ENCODE data around the gene OR6S1. TPM values are rescaled to one million over a fixed set of nuclear protein-coding genes. Genes with fewer than 3 reads are reported as not detected.

Gene OR6S1
- total RNA-seq, 1 experiment from 2014 or later = not detected

GRCh38 chr14:20659813-20660395 lies 18.4 kb upstream of the OR6S1 start:
- H3K27me3 Mint-ChIP-seq (ENCODE audit: low read depth) = peaks cover 72% of the 10 kb centered on the region

GRCh38 chr14:20659336-20659735 lies 17.8 kb upstream of the OR6S1 start:
- CTCF ChIA-PET = interaction anchor here (0.8 to 5.9 kb wide), 9 partner anchors 12 to 380 kb away, joined by 3 to 106 read pairs (median 4); partner anchors contain the start of gene RNASE4
- TF ChIP-seq JAZF1 (CRISPR knock-in tag; IDR thresholded peaks at IDR 0.05) = no peak
- TF ChIP-seq AFF4 (CRISPR knock-in tag; IDR thresholded peaks at IDR 0.05; ENCODE audit: borderline replicate concordance) = no peak
- no peak for TF ChIP-seq JUN (CRISPR knock-in tag; IDR thresholded peaks at IDR 0.05)
- no peak for TF ChIP-seq RELA (CRISPR knock-in tag; IDR thresholded peaks at IDR 0.05; ENCODE audit: borderline replicate concordance)
- no peak for TF ChIP-seq ZNF281 (CRISPR knock-in tag; IDR thresholded peaks at IDR 0.05)
- TF ChIP-seq ZNF121 (CRISPR knock-in tag; IDR thresholded peaks at IDR 0.05) = no peak
- no peak for TF ChIP-seq ZNF423 (CRISPR knock-in tag; IDR thresholded peaks at IDR 0.05)
- no peak for TF ChIP-seq ZNF532 (CRISPR knock-in tag; IDR thresholded peaks at IDR 0.05; ENCODE audit: borderline replicate concordance)
- no peak for TF ChIP-seq RORB (CRISPR knock-in tag; IDR thresholded peaks at IDR 0.05)
- TF ChIP-seq CTCF (IDR thresholded peaks at IDR 0.05) = no peak
- TF ChIP-seq ELF4 (CRISPR knock-in tag; IDR thresholded peaks at IDR 0.05; ENCODE audit: low read depth) = no peak
- no peak for TF ChIP-seq ZBTB21 (CRISPR knock-in tag; IDR thresholded peaks at IDR 0.05; ENCODE audit: borderline replicate concordance)
- TF ChIP-seq FOXP4 (CRISPR knock-in tag; IDR thresholded peaks at IDR 0.05) = no peak

More at GRCh38 chr14:20659813-20660395, 18.4 kb upstream of the OR6S1 start:
- POLR2A ChIA-PET = interaction anchor here (0.8 kb wide), 1 partner anchor 21 kb away, joined by 3 read pairs; no protein-coding TSS in a partner anchor
- Mint-ChIP-seq H3K36me3 (no peaks in the 10 kb centered on the region), H3K4me1 (peaks cover 30% of the 10 kb centered on the region), H3K27ac (0 out of 2 replicates have a peak overlapping the region, but pooled peaks have one; percentile 52), H3K4me3 (peak overlapping the region; percentile 93), H3K9me3 (no peaks in the 10 kb centered on the region)
- DNase-seq (ENCODE audit: low spot score) (peak; percentile 57), ATAC-seq (peak; percentile 3)
- CTCF ChIA-PET = interaction anchor here (0.6 to 5.9 kb wide), 21 partner anchors 9 to 380 kb away, joined by 3 to 106 read pairs (median 4); partner anchors contain the start of genes PIP4P1 and RNASE4
- TF ChIP-seq CBFB (CRISPR knock-in tag; IDR thresholded peaks at IDR 0.05; ENCODE audit: low read depth) (no peak), TEAD1 (CRISPR knock-in tag; IDR thresholded peaks at IDR 0.05) (no peak), IRF1 (CRISPR knock-in tag; IDR thresholded peaks at IDR 0.05) (no peak)

More at GRCh38 chr14:20659336-20659735, 17.8 kb upstream of the OR6S1 start:
- Mint-ChIP-seq H3K4me3 (peak overlapping the region; percentile 93), H3K27me3 (ENCODE audit: low read depth) (peaks cover 70% of the 10 kb centered on the region), H3K9me3 (no peaks in the 10 kb centered on the region), H3K36me3 (no peaks in the 10 kb centered on the region), H3K27ac (no peak overlapping the region), H3K4me1 (peaks cover 33% of the 10 kb centered on the region)
- POLR2A ChIA-PET = no interaction called here
- ATAC-seq (no peak), DNase-seq (ENCODE audit: low spot score) (no peak)
